Superior temporal gyrus (tissue), 1 donor: ENCODE data around the gene ZMYND11.
"Not testable (repeated sequence)": the region's sequence is repeated elsewhere in the genome, so short reads cannot be mapped to it uniquely, and the experiment has no call there.

Experiments
- DNase-seq: peaks from one replicate; pipeline ENCODE4 v3.0.0-alpha.2; 2016; ENCODE audit errors: extremely low spot score

ZMYND11 gene

DNA sequence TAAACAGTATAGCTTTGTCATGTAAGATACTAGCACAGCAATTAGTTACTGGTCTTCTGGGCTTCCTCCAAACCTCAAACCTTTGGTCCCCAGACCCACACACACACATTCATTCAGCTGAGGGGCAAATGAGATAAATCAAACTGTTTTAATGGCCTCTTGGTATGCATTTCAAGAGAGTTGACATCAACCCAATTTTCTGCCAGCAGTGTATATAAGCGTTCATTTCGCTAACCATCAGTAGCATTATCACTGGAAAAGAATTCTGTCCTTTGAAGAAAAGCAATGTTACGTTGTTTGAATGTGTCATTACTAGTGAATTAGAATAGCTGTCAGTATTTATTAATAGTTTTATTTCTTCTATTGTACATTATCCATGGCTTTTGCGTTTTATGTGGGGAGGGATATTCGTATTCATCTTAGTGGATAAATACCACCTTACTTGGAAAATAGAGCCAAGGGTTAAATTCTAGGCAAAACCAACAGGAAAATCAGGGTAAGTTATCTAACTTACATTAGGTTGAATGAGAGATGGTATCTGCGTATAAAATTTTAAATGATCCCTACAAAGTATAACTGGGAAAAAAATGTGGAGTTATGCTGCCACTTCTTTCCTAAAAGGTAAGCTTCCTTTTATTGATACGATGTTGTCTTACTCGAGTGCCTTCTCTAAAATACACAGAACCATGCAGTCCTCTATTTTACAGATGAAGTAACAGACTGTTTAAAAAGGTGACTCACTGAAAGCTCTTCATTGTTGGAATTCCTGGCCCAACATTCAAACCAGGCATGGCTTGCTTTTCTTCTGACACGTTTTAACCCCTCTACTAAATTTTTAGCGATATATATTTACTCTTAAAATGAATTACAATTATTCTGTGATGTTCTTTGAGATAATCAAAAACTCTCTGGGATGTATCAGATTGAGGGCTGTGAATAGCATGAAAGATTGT is 2.0 kb upstream of the ZMYND11 start:
- peak; percentile 17 for DNase-seq

DNA sequence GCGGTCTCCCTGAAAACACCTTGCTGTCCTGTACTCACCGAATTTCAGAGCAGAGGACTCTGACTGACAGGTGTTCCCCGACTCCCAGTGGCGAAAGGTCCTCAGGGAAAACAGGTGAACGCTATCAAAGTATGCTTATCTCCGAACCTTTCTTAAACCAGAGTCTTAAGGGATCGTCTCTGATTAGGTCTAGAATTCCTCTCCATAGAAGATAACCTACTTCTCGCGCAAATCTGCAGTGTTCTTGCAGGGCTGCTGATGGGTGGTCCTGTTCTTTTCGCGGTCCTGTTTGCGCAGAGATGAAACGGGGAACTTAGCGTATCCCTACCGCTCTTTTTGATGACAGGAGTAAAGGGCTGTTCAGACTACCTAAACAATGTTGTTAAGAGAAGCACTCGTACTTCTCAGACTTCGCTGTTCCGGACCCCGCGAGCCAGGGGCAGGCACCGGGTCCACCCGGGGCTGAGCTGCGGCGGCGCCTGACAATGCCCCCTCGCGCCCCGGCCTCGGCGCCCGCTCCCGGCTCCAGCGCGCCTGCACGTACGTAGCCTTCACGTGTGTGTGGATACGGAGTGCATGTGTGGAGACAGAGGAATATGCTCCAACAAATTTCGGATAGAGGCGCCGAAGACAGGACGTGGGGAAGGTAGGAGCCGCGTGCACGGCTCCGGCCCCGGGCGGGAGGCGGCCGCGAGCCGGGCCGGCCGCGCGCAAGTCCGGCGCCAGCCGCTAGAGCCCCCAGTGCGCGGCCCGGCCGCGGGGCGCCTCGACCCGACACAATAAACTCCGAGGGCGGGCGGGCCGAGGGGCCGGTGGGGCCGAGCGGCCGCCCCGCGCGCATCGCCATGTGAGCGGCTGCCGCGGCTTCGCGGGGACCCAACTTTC is 766 bp upstream of the ZMYND11 start:
- DNase-seq = peak; percentile 38

GRCh38 chr10:135601-136464 is 578 bp downstream of the ZMYND11 start:
- DNase-seq = peak; percentile 39

- no peak for DNase-seq
Observed at GRCh38 chr10:136465-136762, 1.2 kb downstream of the ZMYND11 start.

- no peak for DNase-seq
Observed at GRCh38 chr10:137031-137430, 1.8 kb downstream of the ZMYND11 start.

DNA sequence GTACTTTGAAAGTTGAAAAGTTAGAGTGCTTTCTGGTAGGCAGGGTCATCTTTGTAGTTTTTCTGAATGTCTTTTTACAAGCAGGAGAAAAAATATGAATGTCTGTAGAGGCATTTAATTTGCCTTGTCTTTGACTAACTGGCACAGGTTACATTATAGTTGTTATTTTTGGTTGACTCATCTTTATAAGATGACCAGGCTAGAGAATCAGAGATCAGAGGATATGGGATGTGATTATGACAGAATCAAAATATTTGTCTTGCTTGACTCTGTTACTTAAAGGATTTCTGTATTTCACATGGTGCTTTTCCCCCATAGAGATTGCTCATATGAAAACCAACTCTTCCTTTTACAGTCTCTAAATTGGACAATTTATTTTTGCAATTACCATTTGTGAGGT is 2.4 kb downstream of the ZMYND11 start:
- no peak for DNase-seq

DNA sequence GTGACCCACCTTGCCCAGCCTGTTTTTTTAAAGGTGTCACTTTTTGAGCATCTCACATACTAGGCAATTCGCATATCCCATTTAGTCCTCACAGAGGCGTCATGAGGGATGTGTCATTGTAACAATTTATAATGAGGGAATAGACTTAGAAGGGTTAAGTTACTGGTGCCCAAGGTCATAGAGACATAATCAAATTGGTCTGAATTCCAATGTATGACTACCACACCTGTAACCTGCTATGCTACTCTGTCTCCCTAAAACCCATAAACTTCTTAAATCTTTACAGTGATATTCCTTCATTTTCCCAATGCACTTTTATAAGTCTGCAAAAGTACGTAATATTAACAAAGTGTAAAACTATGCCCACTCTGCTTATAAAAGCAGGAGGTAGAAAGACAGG is 7.1 kb downstream of the ZMYND11 start:
- DNase-seq = no peak

DNA sequence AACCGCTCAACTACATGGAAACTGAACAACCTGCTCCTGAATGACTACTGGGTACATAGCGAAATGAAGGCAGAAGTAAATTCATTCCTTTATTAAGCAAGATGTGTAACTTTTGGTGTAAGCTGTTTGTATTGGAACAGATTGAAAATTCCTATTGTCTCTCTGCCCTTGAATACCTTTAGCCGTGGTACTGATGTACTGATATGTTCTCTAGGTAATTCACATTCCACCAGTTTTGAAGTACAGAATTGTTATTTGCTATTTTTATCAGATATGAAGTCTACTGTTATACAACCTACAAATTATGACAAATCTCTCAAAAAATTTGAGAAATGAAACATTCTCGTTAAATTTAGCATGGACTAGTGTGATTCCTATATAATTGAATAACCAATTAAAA is 17.7 kb downstream of the ZMYND11 start:
- no peak for DNase-seq

GRCh38 chr10:154348-154747 is 19.1 kb downstream of the ZMYND11 start:
- DNase-seq = no peak

DNA sequence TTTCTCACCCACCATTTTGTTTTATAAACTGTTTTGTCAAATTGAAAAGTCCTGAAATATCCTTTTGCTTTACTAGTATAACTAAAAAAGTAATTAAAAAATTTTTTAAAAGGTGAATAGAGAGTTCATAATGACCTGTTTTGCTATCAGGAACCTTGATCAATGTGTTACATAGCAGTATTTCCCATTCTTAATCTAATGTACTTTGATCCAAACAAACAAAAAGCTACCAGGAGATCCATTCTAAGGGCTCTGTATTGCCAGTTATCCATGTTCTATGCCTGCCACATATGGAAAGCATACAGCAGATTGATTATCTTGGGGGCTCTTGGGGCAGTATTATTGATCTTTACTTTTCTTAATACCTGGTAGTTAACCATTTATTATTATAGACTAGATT is 32.1 kb downstream of the ZMYND11 start:
- no peak for DNase-seq

DNA sequence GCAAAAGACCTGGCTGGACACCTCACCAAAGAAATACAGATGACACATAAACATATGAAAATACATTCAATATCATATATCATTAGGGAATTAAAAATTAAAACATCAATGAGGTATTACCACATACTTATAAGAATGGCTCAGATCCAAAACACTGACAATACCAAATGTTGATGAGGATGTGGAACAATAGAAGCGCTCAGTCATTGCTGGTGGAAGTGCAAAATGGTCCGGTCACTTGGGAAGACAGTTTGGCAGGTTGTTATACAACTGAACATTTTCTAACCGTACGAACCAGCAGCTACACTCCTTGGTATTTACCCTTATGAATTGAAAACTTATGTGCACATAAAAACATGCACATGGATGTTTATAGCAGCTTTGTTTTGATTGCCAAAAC is 38.5 kb downstream of the ZMYND11 start:
- DNase-seq = no peak

- DNase-seq = no peak
Observed at GRCh38 chr10:176677-177076, 41.4 kb downstream of the ZMYND11 start.

DNA sequence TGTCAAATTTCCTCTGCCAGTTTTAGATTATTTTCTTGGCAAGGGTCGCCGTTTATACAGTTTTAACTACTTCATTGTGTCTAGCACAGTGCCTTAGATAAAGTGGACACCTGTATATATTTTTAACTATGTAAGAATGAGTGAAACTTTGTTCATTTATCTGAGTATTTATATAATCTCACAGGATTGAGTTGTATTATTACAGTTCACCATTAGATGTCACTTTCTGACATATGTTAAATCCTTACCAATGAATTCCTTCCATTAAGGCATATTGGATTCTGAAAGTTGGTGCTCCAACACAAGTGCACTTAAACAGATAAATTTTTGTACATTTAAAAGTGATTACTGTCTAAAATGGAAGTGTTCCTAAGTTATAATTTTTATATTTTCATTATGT is 43.0 kb downstream of the ZMYND11 start:
- DNase-seq = peak; percentile 73

DNA sequence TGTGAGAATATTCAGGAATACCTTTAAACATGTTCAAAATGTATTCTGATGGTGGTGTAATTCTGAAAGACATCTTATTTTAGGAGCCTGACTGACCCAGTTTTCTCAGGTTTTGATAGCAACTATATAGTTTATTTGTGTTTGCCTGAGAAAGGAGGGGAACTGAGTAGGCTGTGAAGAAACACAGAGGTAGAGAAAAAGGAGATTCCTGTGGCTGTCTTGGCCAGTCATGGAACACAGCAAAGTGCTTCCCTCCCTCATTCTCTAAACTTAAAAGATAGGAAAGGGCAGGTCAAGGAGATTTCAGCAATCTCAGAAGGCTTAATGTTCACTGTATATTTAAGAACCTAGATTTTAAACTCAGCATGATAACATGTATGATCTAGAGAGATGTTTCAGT is 43.5 kb downstream of the ZMYND11 start:
- no peak for DNase-seq

GRCh38 chr10:182441-183201 is 47.4 kb downstream of the ZMYND11 start:
- DNase-seq = no peak

GRCh38 chr10:184174-184573 is 48.9 kb downstream of the ZMYND11 start:
- no peak for DNase-seq

DNA sequence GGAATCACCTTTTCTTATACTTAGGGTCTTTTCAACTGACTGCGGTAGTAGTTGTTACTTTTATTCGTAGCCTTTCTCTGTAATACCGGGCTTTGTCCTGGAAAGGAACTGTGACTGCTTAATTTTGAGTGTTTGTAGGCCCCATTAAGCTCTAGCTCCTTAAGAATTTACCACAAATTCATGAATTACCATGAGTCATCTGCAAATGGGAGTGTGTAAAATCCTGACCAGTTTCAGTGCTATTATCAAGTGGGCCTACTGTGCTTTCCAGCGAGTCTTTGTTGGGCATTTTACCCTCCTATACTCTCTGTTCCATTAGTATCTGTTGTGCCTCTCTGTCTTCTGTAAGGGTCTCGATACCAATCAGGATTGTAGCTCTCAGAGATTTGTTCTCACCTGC is 49.7 kb downstream of the ZMYND11 start:
- DNase-seq = no peak

DNA sequence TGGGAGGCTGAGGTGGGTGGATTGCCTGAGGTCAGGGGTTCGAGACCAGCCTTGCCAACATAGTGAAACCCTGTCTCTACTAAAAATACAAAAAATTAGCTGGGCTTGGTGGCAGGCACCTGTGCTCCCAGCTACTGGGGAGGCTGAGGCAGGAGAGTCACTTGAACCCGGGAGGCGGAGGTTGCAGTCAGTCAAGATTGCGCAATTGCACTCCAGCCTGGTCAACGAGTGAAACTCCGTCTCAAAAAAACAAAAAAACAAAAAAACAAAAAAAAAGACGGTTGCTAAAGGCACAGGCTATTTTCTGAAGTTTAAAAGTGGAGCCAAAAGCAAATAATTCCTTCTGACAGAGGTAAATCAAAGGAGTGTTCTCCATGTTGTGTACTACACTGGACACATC is 50.3 kb downstream of the ZMYND11 start:
- not testable (repeated sequence) for DNase-seq

- DNase-seq = no peak
Observed at GRCh38 chr10:186911-187310, 51.7 kb downstream of the ZMYND11 start.

GRCh38 chr10:188546-188945 is 53.3 kb downstream of the ZMYND11 start:
- DNase-seq = no peak

- no peak for DNase-seq
Observed at GRCh38 chr10:190216-190615, 55.0 kb downstream of the ZMYND11 start.
